Sigmoid colon (tissue), 7 donors: ENCODE measurements around the gene GADD45GIP1. TPM values are rescaled to one million over a fixed set of nuclear protein-coding genes. Genes with fewer than 3 reads are reported as not detected.

ENCODE experiments used
- DNase-seq: peaks from one replicate; pipeline ENCODE4 v3.0.0-alpha.2; 2019
- H3K27ac ChIP-seq, 4 donors: fragments of 200-600 bp; sonication (generic); one replicate each; pipeline ENCODE4 v1.5.1; 2016 to 2019; ENCODE audit warnings: mild to moderate bottlenecking in 1 of 4
- H3K27me3 ChIP-seq, 3 donors: fragments of 200-600 bp; sonication (generic); one replicate each; pipeline ENCODE4 v1.5.1; 2019; ENCODE audit warnings: mild to moderate bottlenecking in 1 of 3
- H3K36me3 ChIP-seq, 4 donors: fragments of 200-600 bp; sonication (generic); one replicate each; pipeline ENCODE4 v1.5.1; 2016 to 2019
- H3K4me1 ChIP-seq, 4 donors: fragments of 200-600 bp; sonication (generic); one replicate each; pipeline ENCODE4 v1.5.1; 2017 to 2019
- H3K4me3 ChIP-seq, 4 donors: fragments of 200-600 bp; sonication (generic); one replicate each; pipeline ENCODE4 v1.5.1; 2017 to 2019; ENCODE audit warnings: mild to moderate bottlenecking in 2 of 4, moderate library complexity in 1 of 4
- H3K9me3 ChIP-seq, 4 donors: fragments of 200-600 bp in 3 of 4; sonication (generic) in 3 of 4; one replicate each; pipeline versions ENCODE4 v1.5.1 to v1.6.1; 2013 to 2019
- CTCF ChIP-seq, 4 experiments: fragments of 450-650 bp in 3 of 4; fragments of 200-600 bp in 1 of 4; IDR thresholded peaks; one replicate each; pipeline ENCODE4 v1.5.1; 2016 to 2019; ENCODE audit warnings: antibody characterized with exemption in 4 of 4, mild to moderate bottlenecking in 3 of 4, moderate library complexity in 2 of 4
- EP300 ChIP-seq, 4 donors: sonication (generic); formaldehyde crosslinking; IDR thresholded peaks; one replicate each; pipeline ENCODE4 v1.6.1; 2017; ENCODE audit warnings: antibody characterized with exemption in 4 of 4
- POLR2A ChIP-seq, 2 donors: fragments of 450-650 bp; IDR thresholded peaks; one replicate each; pipeline ENCODE4 v1.6.1; 2016; ENCODE audit warnings: antibody characterized with exemption in 2 of 2, mild to moderate bottlenecking in 2 of 2, moderate library complexity in 2 of 2
- POLR2AphosphoS5 ChIP-seq, 4 donors: sonication (generic); formaldehyde crosslinking; IDR thresholded peaks; one replicate each; pipeline ENCODE4 v1.6.1; 2017; ENCODE audit warnings: antibody characterized with exemption in 4 of 4
- WGBS, 2 donors: extraction: QIAGEN DNeasy Blood & Tissue Kit; methylation state at CpG; one replicate each; pipeline ENCODE4 v1.1.7; 2013; 5-methylcytosine and 5-hydroxymethylcytosine counted together
- intact Hi-C: fragments of 100-400 bp; cut with DNase I; formaldehyde crosslinking; loops from one replicate; pipeline ENCODE4 v1.15.1; 2023
- polyA plus RNA-seq, 3 donors: library from polyadenylated mRNA; stranded (reverse); fragments of 200-250 nt; gene quantifications; one replicate each; pipeline ENCODE4 v1.2.3, GENCODE V29; 2013
- total RNA-seq, 4 donors: library from RNA; depleted of rRNA; stranded (reverse); fragments of >200 nt; gene quantifications; one replicate each; pipeline ENCODE4 v1.1.0, GENCODE V29; 2016
- donor health status: healthy with polysubstance abuse.
- donor health status: Bipolar disorder and iron deficiency.
- donor health status: healthy.

The GADD45GIP1 gene
- total and polyA plus RNA-seq, 7 donors, result 23.6 to 65.8 (median 36.0) TPM

GRCh38 chr19:12938779-12939601 lies 18.0 kb downstream of the GADD45GIP1 start:
- intact Hi-C loops, result no loop called here
- H3K9me3 ChIP-seq, result no peaks in the 10 kb centered on the region
- WGBS, 2 donors, result 0% methylated on average over 54 of the region's 54 CpGs
- peaks cover 28 to 46% (median 34%) of the 10 kb centered on the region in 4 donors for H3K36me3 ChIP-seq
- peaks cover 0 to 57% (median 35%) of the 10 kb centered on the region in 4 donors for H3K4me1 ChIP-seq
- peak overlapping the region; percentile 69 to 100 (median 95) for H3K4me3 ChIP-seq
- TF ChIP-seq POLR2AphosphoS5 (IDR thresholded peaks at IDR 0.05) (no peak), CTCF (IDR thresholded peaks at IDR 0.05) (peak in 3 of 4 experiments; percentile 23 to 40 (median 38)), EP300 (IDR thresholded peaks at IDR 0.05) (no peak), POLR2A (IDR thresholded peaks at IDR 0.05) (no peak)
- peak; percentile 78 for DNase-seq
- no peaks in the 10 kb centered on the region for H3K27me3 ChIP-seq
- H3K27ac ChIP-seq, result peak overlapping the region; percentile 95 to 98 (median 96)

- H3K4me1 ChIP-seq, result peaks cover 0 to 50% (median 36%) of the 10 kb centered on the region in 4 donors
- intact Hi-C loops, result no loop called here
- peak; percentile 97 to 100 (median 99) for TF ChIP-seq POLR2AphosphoS5 (IDR thresholded peaks at IDR 0.05)
- TF ChIP-seq CTCF (IDR thresholded peaks at IDR 0.05), result no peak
- TF ChIP-seq POLR2A (IDR thresholded peaks at IDR 0.05), result peak; percentile 97 to 99
- no peaks in the 10 kb centered on the region for H3K27me3 ChIP-seq
- 0 to 1% methylated on average over 63 of the region's 63 CpGs for WGBS, 2 donors
- H3K27ac ChIP-seq, result peak within 1 kb of the TSS; percentile 95 to 98 (median 96)
- H3K4me3 ChIP-seq, result peak within 1 kb of the TSS; percentile 69 to 100 (median 95)
- no peaks in the 10 kb centered on the region for H3K9me3 ChIP-seq
- H3K36me3 ChIP-seq, result peaks cover 21 to 37% (median 26%) of the 10 kb centered on the region in 4 donors
- DNase-seq, result peak; percentile 100
Measured at GRCh38 chr19:12937927-12938778, 18.9 kb downstream of the GADD45GIP1 start, which contains the start of gene CALR. TSS of gene CALR (plus strand) at chr19:12938609. CDS start at chr19:12938680, 71 bp downstream.

GRCh38 chr19:12937093-12937926 lies 19.7 kb downstream of the GADD45GIP1 start:
- H3K36me3 ChIP-seq, result peaks cover 19 to 29% (median 22%) of the 10 kb centered on the region in 4 donors
- no peaks in the 10 kb centered on the region for H3K27me3 ChIP-seq
- no peaks in the 10 kb centered on the region for H3K9me3 ChIP-seq
- intact Hi-C loops, result no loop called here
- DNase-seq, result no peak
- peak overlapping the region; percentile 55 to 96 (median 67) for H3K27ac ChIP-seq
- TF ChIP-seq POLR2A (IDR thresholded peaks at IDR 0.05) (no peak), EP300 (IDR thresholded peaks at IDR 0.05) (no peak), POLR2AphosphoS5 (IDR thresholded peaks at IDR 0.05) (no peak), CTCF (IDR thresholded peaks at IDR 0.05) (peak in 1 of 4 experiments; percentile 7)
- H3K4me3 ChIP-seq, result peak overlapping the region; percentile 33 to 100 (median 82)
- 16 to 24% methylated on average over 23 of the region's 23 CpGs for WGBS, 2 donors
- peaks cover 0 to 53% (median 41%) of the 10 kb centered on the region in 4 donors for H3K4me1 ChIP-seq

GRCh38 chr19:12936582-12936981 lies 20.4 kb downstream of the GADD45GIP1 start:
- H3K27ac ChIP-seq, result no peak overlapping the region
- H3K9me3 ChIP-seq, result no peaks in the 10 kb centered on the region
- DNase-seq, result no peak
- TF ChIP-seq POLR2AphosphoS5 (IDR thresholded peaks at IDR 0.05) (no peak), POLR2A (IDR thresholded peaks at IDR 0.05) (no peak), EP300 (IDR thresholded peaks at IDR 0.05) (no peak), CTCF (IDR thresholded peaks at IDR 0.05) (no peak)
- 49 to 64% methylated on average over 7 of the region's 7 CpGs for WGBS, 2 donors
- H3K4me1 ChIP-seq, result peaks cover 0 to 54% (median 42%) of the 10 kb centered on the region in 4 donors
- intact Hi-C loops, result no loop called here
- peaks cover 17 to 23% (median 17%) of the 10 kb centered on the region in 4 donors for H3K36me3 ChIP-seq
- no peak overlapping the region for H3K4me3 ChIP-seq
- no peaks in the 10 kb centered on the region for H3K27me3 ChIP-seq
